Measurements from ENCODE around the gene NRP2.
A peak's percentile ranks its signal among the peaks of the same experiment; 100 is the strongest.

Gene NRP2

GRCh38 chr2:205642599-205643356 is 39.5 kb upstream of the NRP2 start:
- no peak for TF ChIP-seq CTCF (conservative IDR thresholded peaks at IDR 0.05; ENCODE audit: low read length)
- DNase-seq (ENCODE audit: low read depth): no peak
- H3K4me3 ChIP-seq (ENCODE audit: low read length): no peak overlapping the region

- no peak overlapping the region for H3K4me3 ChIP-seq (ENCODE audit: low read length)
- no peak for TF ChIP-seq CTCF (conservative IDR thresholded peaks at IDR 0.05; ENCODE audit: low read length)
Measured at GRCh38 chr2:205643391-205643885, 38.9 kb upstream of the NRP2 start.

GRCh38 chr2:205644018-205644417 is 38.3 kb upstream of the NRP2 start:
- DNase-seq (ENCODE audit: low read depth): no peak
- TF ChIP-seq CTCF (conservative IDR thresholded peaks at IDR 0.05; ENCODE audit: low read length): no peak
- no peak overlapping the region for H3K4me3 ChIP-seq (ENCODE audit: low read length)

More at GRCh38 chr2:205643391-205643885, 38.9 kb upstream of the NRP2 start:
- DNase-seq (ENCODE audit: low read depth): no peak

GRCh38 chr2:205646680-205647079 is 35.6 kb upstream of the NRP2 start:
- no peak for DNase-seq (ENCODE audit: low read depth)

GRCh38 chr2:205650450-205650849 is 31.9 kb upstream of the NRP2 start:
- no peak for TF ChIP-seq CTCF (conservative IDR thresholded peaks at IDR 0.05; ENCODE audit: low read length)
- H3K4me3 ChIP-seq (ENCODE audit: low read length): no peak overlapping the region
- DNase-seq (ENCODE audit: low read depth): peak; percentile 95

More at GRCh38 chr2:205646680-205647079, 35.6 kb upstream of the NRP2 start:
- no peak for TF ChIP-seq CTCF (conservative IDR thresholded peaks at IDR 0.05; ENCODE audit: low read length)
- H3K4me3 ChIP-seq (ENCODE audit: low read length): no peak overlapping the region

- TF ChIP-seq CTCF (conservative IDR thresholded peaks at IDR 0.05; ENCODE audit: low read length): no peak
- no peak overlapping the region for H3K4me3 ChIP-seq (ENCODE audit: low read length)
- DNase-seq (ENCODE audit: low read depth): peak; percentile 37
Measured at GRCh38 chr2:205650931-205651330, 31.4 kb upstream of the NRP2 start.

- TF ChIP-seq CTCF (conservative IDR thresholded peaks at IDR 0.05; ENCODE audit: low read length): no peak
- DNase-seq (ENCODE audit: low read depth): no peak
- H3K4me3 ChIP-seq (ENCODE audit: low read length): no peak overlapping the region
Measured at GRCh38 chr2:205651719-205652118, 30.6 kb upstream of the NRP2 start.
